K562 (cell line): Measurements from ENCODE around the gene RBMX. TPM values are rescaled to one million over a fixed set of nuclear protein-coding genes. Genes with fewer than 3 reads are reported as not detected.

Experiments
- DPF2 ChIP-seq: fragments of 450-650 bp; IDR thresholded peaks from 2 replicates; pipeline ENCODE4 v1.6.1; 2016
- E2F3 ChIP-seq: fragments of 250-450 bp; sonication (Bioruptor Pico); IDR thresholded peaks from 2 replicates; pipeline ENCODE4 v1.4.0; 2020; ENCODE audit warnings: mild to moderate bottlenecking
- EP400 ChIP-seq: fragments of 450-650 bp; IDR thresholded peaks from 2 replicates; pipeline ENCODE4 v1.6.1; 2017; ENCODE audit warnings: antibody characterized with exemption, mild to moderate bottlenecking, moderate library complexity
- HDAC8 ChIP-seq: fragments of 450-650 bp; IDR thresholded peaks from 2 replicates; pipeline ENCODE4 v1.6.1; 2016; ENCODE audit warnings: mild to moderate bottlenecking, missing genetic modification characterization, moderate library complexity, missing compliant biosample characterization
- HNRNPL ChIP-seq: fragments of 200-400 bp; formaldehyde crosslinking; IDR thresholded peaks from 2 replicates; pipeline ENCODE4 v1.6.1; 2017; ENCODE audit warnings: low read depth, mild to moderate bottlenecking, low read length
- KAT2B ChIP-seq: IDR thresholded peaks from one replicate; pipeline ENCODE4 v1.6.1; 2012; ENCODE audit warnings: low read depth, mild to moderate bottlenecking, control low read depth, inconsistent platforms, low read length, moderate library complexity
- KDM5B ChIP-seq: fragments of 200-600 bp; sonication (generic); IDR thresholded peaks from 2 replicates; pipeline ENCODE4 v1.6.1; 2012; ENCODE audit warnings: low read depth, mild to moderate bottlenecking, moderate library complexity, low read length, control low read depth, inconsistent platforms; ENCODE audit not compliant: insufficient replicate concordance
- NFATC3 ChIP-seq: fragments of 450-650 bp; IDR thresholded peaks from 2 replicates; pipeline ENCODE4 v1.6.1; 2017; ENCODE audit warnings: mild to moderate bottlenecking
- NFIC ChIP-seq: fragments of 450-650 bp; IDR thresholded peaks from 2 replicates; pipeline ENCODE4 v1.6.1; 2017; ENCODE audit warnings: mild to moderate bottlenecking, inconsistent platforms
- SREBF1 ChIP-seq: fragments of 150-350 bp; IDR thresholded peaks from 2 replicates; pipeline ENCODE4 v1.6.1; 2014; ENCODE audit warnings: antibody characterized with exemption, low read depth, low read length, borderline replicate concordance
- SRSF7 ChIP-seq: fragments of 200-400 bp; formaldehyde crosslinking; optimal IDR thresholded peaks from 2 replicates; pipeline ENCODE3; 2017; ENCODE audit warnings: mild to moderate bottlenecking, low read depth, low read length
- TEAD1 ChIP-seq, 2 experiments: fragments of 450-650 bp in 1 of 2; sonication (generic) in 1 of 2; formaldehyde crosslinking; IDR thresholded peaks; 2 replicates each; pipeline versions ENCODE4 v1.4.0 to v1.8.0; 2020 to 2022; ENCODE audit warnings: mild to moderate bottlenecking in 2 of 2, missing genetic modification reagents in 1 of 2
- TOE1 ChIP-seq, 2 experiments: fragments of 450-650 bp in 1 of 2; sonication (generic) in 1 of 2; formaldehyde crosslinking in 1 of 2; IDR thresholded peaks; 2 replicates each; pipeline versions ENCODE4 v1.7.1 to v1.8.0; 2016 to 2022; ENCODE audit warnings: borderline replicate concordance in 2 of 2, mild to moderate bottlenecking in 2 of 2, antibody characterized with exemption in 1 of 2, inconsistent platforms in 1 of 2, low read depth in 1 of 2, missing genetic modification reagents in 1 of 2, moderate library complexity in 1 of 2
- TSC22D4 ChIP-seq: fragments of 450-650 bp; IDR thresholded peaks from 2 replicates; pipeline ENCODE4 v1.6.1; 2016; ENCODE audit warnings: missing genetic modification characterization, missing biosample characterization, control low read depth
- ZC3H8 ChIP-seq: fragments of 450-650 bp; IDR thresholded peaks from 2 replicates; pipeline ENCODE4 v1.6.1; 2017
- ZNF586 ChIP-seq: fragments of 450-650 bp; formaldehyde crosslinking; conservative IDR thresholded peaks from 2 replicates; pipeline ENCODE4 v1.4.0; 2020; ENCODE audit warnings: mild to moderate bottlenecking, moderate library complexity
- polyA plus RNA-seq, 8 experiments: library from polyadenylated mRNA; depleted of rRNA in 4 of 8; stranded (reverse) in 5 of 8; unstranded in 3 of 8; fragments of >200 nt; fragmentation: Nextera tagmentation in 2 of 8; fragmentation: Illumina TruSeq in 1 of 8; extraction: Ambion mirVana in 2 of 8; extraction: Trizol in 1 of 8; gene quantifications; 2 replicates each; pipeline versions ENCODE4 v1.2.1 to v1.2.3, GENCODE V29; 2011 to 2014; ENCODE audit warnings: inconsistent platforms in 1 of 8, missing spikeins in 1 of 8
- total RNA-seq, 7 experiments: library from RNA; depleted of rRNA in 6 of 7; stranded (reverse); fragments of >200 nt in 6 of 7; fragmentation: Illumina TruSeq in 2 of 7; extraction: Trizol in 2 of 7; gene quantifications; 2 replicates each; pipeline versions ENCODE4 v1.2.1 to v1.2.3, GENCODE V29; 2011 to 2021; ENCODE audit warnings: low replicate concordance in 1 of 7
- TF ChIP-seq, protein P1 (sequence below), 2 experiments: IDR thresholded peaks; 2 replicates each; pipeline ENCODE4 v1.6.1; 2011; ENCODE audit warnings: borderline replicate concordance in 1 of 2, control low read depth in 1 of 2, low read depth in 1 of 2, low read length in 1 of 2, mild to moderate bottlenecking in 1 of 2, mixed read lengths in 1 of 2, moderate library complexity in 1 of 2; ENCODE audit not compliant: insufficient read depth in 1 of 2, insufficient read length in 1 of 2, poor library complexity in 1 of 2, severe bottlenecking in 1 of 2; ENCODE audit errors: extremely low read depth in 1 of 2
- TF ChIP-seq, protein P2 (sequence below): fragments of 450-650 bp; IDR thresholded peaks from 2 replicates; pipeline ENCODE4 v1.6.1; 2018; ENCODE audit not compliant: partially characterized antibody
- TF ChIP-seq, protein P3 (sequence below): fragments of 250-450 bp; sonication (Bioruptor Pico); IDR thresholded peaks from 2 replicates; pipeline ENCODE4 v1.5.0; 2021
- TF ChIP-seq, protein P4 (sequence below): fragments of 450-650 bp; IDR thresholded peaks from 2 replicates; pipeline ENCODE4 v1.6.1; 2016; ENCODE audit warnings: antibody characterized with exemption

RBMX gene
- total and polyA plus RNA-seq, 9 of the 15 experiments (the other 6 are each of a cell fraction or from before 2014, with no cell fraction given) = 405 to 671 (median 540) TPM

DNA sequence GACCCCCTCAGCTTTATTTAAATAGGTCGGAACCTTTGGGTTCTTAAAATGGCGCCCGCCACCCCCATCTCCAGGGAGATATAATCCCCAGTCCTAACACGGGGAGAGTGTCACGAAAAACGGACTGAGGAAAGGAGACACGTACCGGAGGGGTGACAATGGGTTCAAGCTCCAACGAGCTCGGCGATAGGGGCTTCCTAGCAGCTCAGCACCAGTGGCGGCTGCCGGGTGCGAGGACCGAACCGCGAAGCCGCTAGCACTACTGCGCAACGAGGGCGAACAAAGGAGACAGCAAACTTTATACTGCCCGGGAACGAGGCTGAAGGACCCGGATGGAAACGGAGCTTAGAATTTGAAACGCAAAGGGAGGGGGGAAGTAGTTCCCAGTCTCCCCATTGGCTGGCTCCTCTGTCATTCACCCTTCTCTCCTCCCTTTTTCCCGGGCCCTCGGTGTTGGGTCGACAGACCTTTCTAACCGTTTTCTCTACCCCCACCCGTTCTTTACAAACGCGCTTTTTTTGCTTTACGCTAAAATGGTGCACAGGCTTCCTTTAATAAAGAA is at the start of gene RBMX (continued):
- TF ChIP-seq, protein P1, sequence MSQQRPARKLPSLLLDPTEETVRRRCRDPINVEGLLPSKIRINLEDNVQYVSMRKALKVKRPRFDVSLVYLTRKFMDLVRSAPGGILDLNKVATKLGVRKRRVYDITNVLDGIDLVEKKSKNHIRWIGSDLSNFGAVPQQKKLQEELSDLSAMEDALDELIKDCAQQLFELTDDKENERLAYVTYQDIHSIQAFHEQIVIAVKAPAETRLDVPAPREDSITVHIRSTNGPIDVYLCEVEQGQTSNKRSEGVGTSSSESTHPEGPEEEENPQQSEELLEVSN (IDR thresholded peaks at IDR 0.05; ENCODE audit: borderline replicate concordance in 1 of 2, extremely low read depth in 1 of 2, insufficient read depth in 1 of 2, insufficient read length in 1 of 2, low read depth in 1 of 2, low read length in 1 of 2, poor library complexity in 1 of 2, severe bottlenecking in 1 of 2) = peak in 1 of 2 experiments; percentile 64
- TF ChIP-seq, protein P2, sequence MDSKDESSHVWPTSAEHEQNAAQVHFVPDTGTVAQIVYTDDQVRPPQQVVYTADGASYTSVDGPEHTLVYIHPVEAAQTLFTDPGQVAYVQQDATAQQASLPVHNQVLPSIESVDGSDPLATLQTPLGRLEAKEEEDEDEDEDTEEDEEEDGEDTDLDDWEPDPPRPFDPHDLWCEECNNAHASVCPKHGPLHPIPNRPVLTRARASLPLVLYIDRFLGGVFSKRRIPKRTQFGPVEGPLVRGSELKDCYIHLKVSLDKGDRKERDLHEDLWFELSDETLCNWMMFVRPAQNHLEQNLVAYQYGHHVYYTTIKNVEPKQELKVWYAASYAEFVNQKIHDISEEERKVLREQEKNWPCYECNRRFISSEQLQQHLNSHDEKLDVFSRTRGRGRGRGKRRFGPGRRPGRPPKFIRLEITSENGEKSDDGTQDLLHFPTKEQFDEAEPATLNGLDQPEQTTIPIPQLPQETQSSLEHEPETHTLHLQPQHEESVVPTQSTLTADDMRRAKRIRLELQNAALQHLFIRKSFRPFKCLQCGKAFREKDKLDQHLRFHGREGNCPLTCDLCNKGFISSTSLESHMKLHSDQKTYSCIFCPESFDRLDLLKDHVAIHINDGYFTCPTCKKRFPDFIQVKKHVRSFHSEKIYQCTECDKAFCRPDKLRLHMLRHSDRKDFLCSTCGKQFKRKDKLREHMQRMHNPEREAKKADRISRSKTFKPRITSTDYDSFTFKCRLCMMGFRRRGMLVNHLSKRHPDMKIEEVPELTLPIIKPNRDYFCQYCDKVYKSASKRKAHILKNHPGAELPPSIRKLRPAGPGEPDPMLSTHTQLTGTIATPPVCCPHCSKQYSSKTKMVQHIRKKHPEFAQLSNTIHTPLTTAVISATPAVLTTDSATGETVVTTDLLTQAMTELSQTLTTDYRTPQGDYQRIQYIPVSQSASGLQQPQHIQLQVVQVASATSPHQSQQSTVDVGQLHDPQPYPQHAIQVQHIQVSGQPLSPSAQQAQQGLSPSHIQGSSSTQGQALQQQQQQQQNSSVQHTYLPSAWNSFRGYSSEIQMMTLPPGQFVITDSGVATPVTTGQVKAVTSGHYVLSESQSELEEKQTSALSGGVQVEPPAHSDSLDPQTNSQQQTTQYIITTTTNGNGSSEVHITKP = peak; percentile 75
- TF ChIP-seq HDAC8 (tag) (0 out of 2 replicates have a peak, but pooled peaks have one; percentile 50), TOE1 (IDR thresholded peaks at IDR 0.05; ENCODE audit: borderline replicate concordance) (no peak), TOE1 (CRISPR knock-in tag; IDR thresholded peaks at IDR 0.05; ENCODE audit: borderline replicate concordance, low read depth) (no peak), KAT2B (no peak), EP400 (peak; percentile 95), ZC3H8 (no peak), NFIC (peak; percentile 55; the same call in 1 of the 2 replicates), SRSF7 (no peak), KDM5B (peak; percentile 99), TSC22D4 (tag) (no peak), SREBF1 (no peak), HNRNPL (no peak), DPF2 (no peak), E2F3 (CRISPR knock-in tag) (no peak), NFATC3 (no peak), TEAD1 (CRISPR knock-in tag; IDR thresholded peaks at IDR 0.05) (no peak), ZNF586 (CRISPR knock-in tag) (no peak)
- TF ChIP-seq, protein P3, sequence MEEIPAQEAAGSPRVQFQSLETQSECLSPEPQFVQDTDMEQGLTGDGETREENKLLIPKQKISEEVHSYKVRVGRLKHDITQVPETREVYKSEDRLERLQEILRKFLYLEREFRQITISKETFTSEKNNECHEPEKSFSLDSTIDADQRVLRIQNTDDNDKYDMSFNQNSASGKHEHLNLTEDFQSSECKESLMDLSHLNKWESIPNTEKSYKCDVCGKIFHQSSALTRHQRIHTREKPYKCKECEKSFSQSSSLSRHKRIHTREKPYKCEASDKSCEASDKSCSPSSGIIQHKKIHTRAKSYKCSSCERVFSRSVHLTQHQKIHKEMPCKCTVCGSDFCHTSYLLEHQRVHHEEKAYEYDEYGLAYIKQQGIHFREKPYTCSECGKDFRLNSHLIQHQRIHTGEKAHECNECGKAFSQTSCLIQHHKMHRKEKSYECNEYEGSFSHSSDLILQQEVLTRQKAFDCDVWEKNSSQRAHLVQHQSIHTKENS (CRISPR knock-in tag) = no peak
- TF ChIP-seq, protein P4, sequence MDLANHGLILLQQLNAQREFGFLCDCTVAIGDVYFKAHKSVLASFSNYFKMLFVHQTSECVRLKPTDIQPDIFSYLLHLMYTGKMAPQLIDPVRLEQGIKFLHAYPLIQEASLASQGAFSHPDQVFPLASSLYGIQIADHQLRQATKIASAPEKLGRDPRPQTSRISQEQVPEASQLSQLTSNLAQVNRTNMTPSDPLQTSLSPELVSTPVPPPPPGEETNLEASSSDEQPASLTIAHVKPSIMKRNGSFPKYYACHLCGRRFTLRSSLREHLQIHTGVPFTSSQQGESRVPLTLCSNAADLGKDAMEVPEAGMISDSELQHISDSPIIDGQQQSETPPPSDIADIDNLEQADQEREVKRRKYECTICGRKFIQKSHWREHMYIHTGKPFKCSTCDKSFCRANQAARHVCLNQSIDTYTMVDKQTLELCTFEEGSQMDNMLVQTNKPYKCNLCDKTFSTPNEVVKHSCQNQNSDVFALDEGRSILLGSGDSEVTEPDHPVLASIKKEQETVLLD = peak; percentile 14; the same call in 1 of the 2 replicates
